ENCODE data around the gene ORM2. TPM values are rescaled to one million over a fixed set of nuclear protein-coding genes. Genes with fewer than 3 reads are reported as not detected.
"Not testable (repeated sequence)": the region's sequence is repeated elsewhere in the genome, so short reads cannot be mapped to it uniquely, and the experiment has no call there.

ORM2 gene
- total and polyA plus RNA-seq, 2 donors (not counting 1 experiment from before 2014, with no cell fraction given) = not detected

DNA sequence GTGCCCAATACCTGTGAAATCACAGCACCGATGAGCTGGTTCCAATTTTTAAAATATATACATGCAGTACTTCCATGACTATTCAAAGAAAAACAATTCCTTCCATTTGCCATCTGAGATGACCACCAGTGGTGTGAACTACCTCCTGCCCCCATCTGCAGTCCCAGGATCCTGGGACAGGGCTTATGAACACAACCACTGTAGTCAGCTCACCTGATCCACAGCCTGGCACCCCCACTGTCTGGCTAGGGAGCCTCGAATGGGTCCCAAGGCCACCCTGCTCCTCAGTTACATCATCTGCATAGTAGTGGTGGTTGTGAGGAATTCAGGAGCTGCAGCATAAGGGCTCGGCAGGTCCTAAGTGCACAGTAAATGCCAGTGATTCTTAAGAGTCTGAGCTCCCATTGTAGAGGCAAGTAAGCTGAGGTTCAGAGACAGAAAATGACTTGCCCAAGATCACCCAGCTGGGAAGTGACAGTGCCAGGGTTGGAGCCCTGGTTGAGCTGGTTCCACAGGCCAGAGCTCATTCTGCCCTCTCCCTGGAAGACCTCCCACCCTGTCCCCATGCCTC is 3.9 kb upstream of the ORM2 start:
- CTCF ChIA-PET = interaction anchor here (0.6 kb wide), 1 partner anchor 79 kb away, joined by 3 read pairs; no protein-coding TSS in a partner anchor
- H3K9me3 ChIP-seq (ENCODE audit: control extremely low read depth in 1 of 3, control insufficient read depth in 2 of 3, insufficient read depth in 1 of 3, low read length in 2 of 3); H3K4me1 Mint-ChIP-seq; intact Hi-C loops (cut with micrococcal nuclease); H3K27me3 Mint-ChIP-seq; POLR2A ChIA-PET; H3K9ac ChIP-seq (ENCODE audit: low read length); H3K9me3 Mint-ChIP-seq (ENCODE audit: insufficient read depth); H3K4me1 ChIP-seq (ENCODE audit: control insufficient read depth in 2 of 2, insufficient read depth in 2 of 2, low read length in 2 of 2); DNase-seq; H3K4me3 ChIP-seq (ENCODE audit: control extremely low read depth in 1 of 5, extremely low read depth in 1 of 5, insufficient read depth in 1 of 5, low read depth in 2 of 5, low read length in 4 of 5); H3K27ac ChIP-seq (ENCODE audit: low read length in 2 of 2); H3K4me3 Mint-ChIP-seq; H3K79me2 ChIP-seq (ENCODE audit: control insufficient read depth, insufficient read depth, low read length); H3K36me3 ChIP-seq (replicated peaks in 1 of 2; ENCODE audit: control extremely low read depth in 1 of 2, control insufficient read depth in 1 of 2, extremely low read depth in 1 of 2, insufficient read depth in 2 of 2, low read length in 1 of 2); H2AFZ ChIP-seq (ENCODE audit: insufficient read depth, low read depth, low read length, poor library complexity, severe bottlenecking); H3K4me2 ChIP-seq (replicated peaks; ENCODE audit: low read depth, low read length, poor library complexity, severe bottlenecking); ATAC-seq (ENCODE audit: low read depth); H3K27me3 ChIP-seq (replicated peaks in 1 of 4; ENCODE audit: control extremely low read depth in 1 of 4, control insufficient read depth in 3 of 4, insufficient read depth in 4 of 4, low read length in 3 of 4); H4K20me1 ChIP-seq (ENCODE audit: control insufficient read depth, insufficient read depth, low read length, poor library complexity, severe bottlenecking); H3K27ac Mint-ChIP-seq: not testable (repeated sequence)
- WGBS (ENCODE audit: insufficient coverage) = no CpG with 5 or more reads among the region's 3 CpGs

DNA sequence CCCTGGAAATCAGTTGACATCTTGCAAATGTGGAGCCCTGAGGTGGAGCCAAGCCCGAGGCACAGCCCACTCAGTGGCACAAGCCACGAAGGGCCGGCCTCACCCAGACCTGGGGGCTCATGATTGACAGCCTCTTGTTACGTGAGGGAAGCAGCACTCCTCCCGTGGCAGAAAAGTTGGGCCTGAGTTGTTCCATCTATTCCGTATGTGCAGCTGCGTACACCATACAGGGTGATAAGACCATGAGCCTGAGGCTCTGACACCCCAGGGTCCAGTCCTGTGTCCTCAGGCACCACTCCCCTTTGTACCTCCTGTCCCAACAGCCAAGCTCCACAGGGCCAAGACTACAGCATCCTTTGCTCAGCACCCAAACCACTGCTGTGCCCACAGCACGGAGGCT is 1.9 kb upstream of the ORM2 start:
- no peaks in the 10 kb centered on the region for H3K9me3 Mint-ChIP-seq (ENCODE audit: insufficient read depth)
- no peaks in the 10 kb centered on the region for H3K79me2 ChIP-seq (ENCODE audit: control insufficient read depth, insufficient read depth, low read length)
- no peak overlapping the region for H2AFZ ChIP-seq (ENCODE audit: insufficient read depth, low read depth, low read length, poor library complexity, severe bottlenecking)
- no peak overlapping the region for H3K9ac ChIP-seq (ENCODE audit: low read length)
- no peak for ATAC-seq (ENCODE audit: low read depth)
- no peak overlapping the region for H3K27ac Mint-ChIP-seq
- no peak overlapping the region for H3K4me2 ChIP-seq (replicated peaks; ENCODE audit: low read depth, low read length, poor library complexity, severe bottlenecking)
- whole genome bisulfite sequencing (ENCODE audit: insufficient coverage) = 88% methylated on average over 8 of the region's 8 CpGs
- DNase-seq = no peak
- H3K9me3 ChIP-seq (ENCODE audit: control extremely low read depth in 1 of 3, control insufficient read depth in 2 of 3, insufficient read depth in 1 of 3, low read length in 2 of 3) = peaks cover 0 to 8% (median 0%) of the 10 kb centered on the region in 3 donors
- no peak overlapping the region for H3K27ac ChIP-seq (ENCODE audit: low read length in 2 of 2)
- H3K4me3 ChIP-seq (ENCODE audit: control extremely low read depth in 1 of 5, extremely low read depth in 1 of 5, insufficient read depth in 1 of 5, low read depth in 2 of 5, low read length in 4 of 5) = no peak overlapping the region
- no peaks in the 10 kb centered on the region for H3K4me1 ChIP-seq (ENCODE audit: control insufficient read depth in 2 of 2, insufficient read depth in 2 of 2, low read length in 2 of 2)
- peaks cover 14% of the 10 kb centered on the region for H3K4me1 Mint-ChIP-seq
- POLR2A ChIA-PET = no interaction called here
- no peaks in the 10 kb centered on the region for H3K36me3 ChIP-seq (replicated peaks in 1 of 2; ENCODE audit: control extremely low read depth in 1 of 2, control insufficient read depth in 1 of 2, extremely low read depth in 1 of 2, insufficient read depth in 2 of 2, low read length in 1 of 2)
- no peak overlapping the region for H3K4me3 Mint-ChIP-seq
- H4K20me1 ChIP-seq (ENCODE audit: control insufficient read depth, insufficient read depth, low read length, poor library complexity, severe bottlenecking) = no peaks in the 10 kb centered on the region
- TF ChIP-seq, protein P1, sequence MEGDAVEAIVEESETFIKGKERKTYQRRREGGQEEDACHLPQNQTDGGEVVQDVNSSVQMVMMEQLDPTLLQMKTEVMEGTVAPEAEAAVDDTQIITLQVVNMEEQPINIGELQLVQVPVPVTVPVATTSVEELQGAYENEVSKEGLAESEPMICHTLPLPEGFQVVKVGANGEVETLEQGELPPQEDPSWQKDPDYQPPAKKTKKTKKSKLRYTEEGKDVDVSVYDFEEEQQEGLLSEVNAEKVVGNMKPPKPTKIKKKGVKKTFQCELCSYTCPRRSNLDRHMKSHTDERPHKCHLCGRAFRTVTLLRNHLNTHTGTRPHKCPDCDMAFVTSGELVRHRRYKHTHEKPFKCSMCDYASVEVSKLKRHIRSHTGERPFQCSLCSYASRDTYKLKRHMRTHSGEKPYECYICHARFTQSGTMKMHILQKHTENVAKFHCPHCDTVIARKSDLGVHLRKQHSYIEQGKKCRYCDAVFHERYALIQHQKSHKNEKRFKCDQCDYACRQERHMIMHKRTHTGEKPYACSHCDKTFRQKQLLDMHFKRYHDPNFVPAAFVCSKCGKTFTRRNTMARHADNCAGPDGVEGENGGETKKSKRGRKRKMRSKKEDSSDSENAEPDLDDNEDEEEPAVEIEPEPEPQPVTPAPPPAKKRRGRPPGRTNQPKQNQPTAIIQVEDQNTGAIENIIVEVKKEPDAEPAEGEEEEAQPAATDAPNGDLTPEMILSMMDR (IDR thresholded peaks at IDR 0.05) = no peak
- no peak for TF ChIP-seq EZH2 (IDR thresholded peaks at IDR 0.05; ENCODE audit: borderline replicate concordance, insufficient read depth, low read depth, low read length, poor library complexity, severe bottlenecking)
- no peaks in the 10 kb centered on the region for H3K27me3 ChIP-seq (replicated peaks in 1 of 4; ENCODE audit: control extremely low read depth in 1 of 4, control insufficient read depth in 3 of 4, insufficient read depth in 4 of 4, low read length in 3 of 4)
- intact Hi-C loops (cut with micrococcal nuclease) = no loop called here
- H3K27me3 Mint-ChIP-seq = no peaks in the 10 kb centered on the region
- CTCF ChIA-PET = no interaction called here

DNA sequence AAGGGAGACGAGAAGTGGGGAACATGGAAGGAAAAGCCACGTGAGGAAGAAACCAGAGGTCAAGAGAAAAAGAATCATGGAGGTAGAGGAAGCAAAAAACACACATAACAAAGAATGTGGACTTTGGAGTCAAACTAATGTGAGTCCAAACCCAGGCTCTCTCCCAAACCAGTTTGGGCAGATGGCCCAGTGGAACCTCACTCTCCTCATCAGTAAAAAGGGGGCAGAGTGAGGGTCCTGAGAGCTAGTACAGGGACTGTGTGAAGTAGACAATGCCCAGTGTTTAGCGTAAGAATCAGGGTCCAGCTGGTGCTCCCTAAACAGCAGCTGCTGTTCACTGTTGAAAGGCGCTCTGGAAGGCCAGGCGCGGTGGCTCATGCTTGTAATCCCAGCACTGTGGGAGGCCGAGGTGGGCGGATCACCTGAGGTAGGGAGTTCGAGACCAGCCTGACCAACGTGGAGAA is 1.3 kb upstream of the ORM2 start:
- H3K4me1 ChIP-seq (ENCODE audit: control insufficient read depth in 2 of 2, insufficient read depth in 2 of 2, low read length in 2 of 2); intact Hi-C loops (cut with micrococcal nuclease); H3K9ac ChIP-seq (ENCODE audit: low read length); H3K27me3 Mint-ChIP-seq; H3K27me3 ChIP-seq (replicated peaks in 1 of 4; ENCODE audit: control extremely low read depth in 1 of 4, control insufficient read depth in 3 of 4, insufficient read depth in 4 of 4, low read length in 3 of 4); H3K4me3 Mint-ChIP-seq; H2AFZ ChIP-seq (ENCODE audit: insufficient read depth, low read depth, low read length, poor library complexity, severe bottlenecking); H4K20me1 ChIP-seq (ENCODE audit: control insufficient read depth, insufficient read depth, low read length, poor library complexity, severe bottlenecking); H3K9me3 Mint-ChIP-seq (ENCODE audit: insufficient read depth); CTCF ChIA-PET; DNase-seq; H3K4me2 ChIP-seq (replicated peaks; ENCODE audit: low read depth, low read length, poor library complexity, severe bottlenecking); H3K9me3 ChIP-seq (ENCODE audit: control extremely low read depth in 1 of 3, control insufficient read depth in 2 of 3, insufficient read depth in 1 of 3, low read length in 2 of 3); ATAC-seq (ENCODE audit: low read depth); H3K36me3 ChIP-seq (replicated peaks in 1 of 2; ENCODE audit: control extremely low read depth in 1 of 2, control insufficient read depth in 1 of 2, extremely low read depth in 1 of 2, insufficient read depth in 2 of 2, low read length in 1 of 2); H3K27ac ChIP-seq (ENCODE audit: low read length in 2 of 2); H3K27ac Mint-ChIP-seq; POLR2A ChIA-PET; H3K79me2 ChIP-seq (ENCODE audit: control insufficient read depth, insufficient read depth, low read length); H3K4me3 ChIP-seq (ENCODE audit: control extremely low read depth in 1 of 5, extremely low read depth in 1 of 5, insufficient read depth in 1 of 5, low read depth in 2 of 5, low read length in 4 of 5): not testable (repeated sequence)
- 87% methylated on average over 8 of the region's 10 CpGs for WGBS (ENCODE audit: insufficient coverage)
- H3K4me1 Mint-ChIP-seq = peaks cover 14% of the 10 kb centered on the region
